Measurements from ENCODE around the gene EXTL1.

DNA sequence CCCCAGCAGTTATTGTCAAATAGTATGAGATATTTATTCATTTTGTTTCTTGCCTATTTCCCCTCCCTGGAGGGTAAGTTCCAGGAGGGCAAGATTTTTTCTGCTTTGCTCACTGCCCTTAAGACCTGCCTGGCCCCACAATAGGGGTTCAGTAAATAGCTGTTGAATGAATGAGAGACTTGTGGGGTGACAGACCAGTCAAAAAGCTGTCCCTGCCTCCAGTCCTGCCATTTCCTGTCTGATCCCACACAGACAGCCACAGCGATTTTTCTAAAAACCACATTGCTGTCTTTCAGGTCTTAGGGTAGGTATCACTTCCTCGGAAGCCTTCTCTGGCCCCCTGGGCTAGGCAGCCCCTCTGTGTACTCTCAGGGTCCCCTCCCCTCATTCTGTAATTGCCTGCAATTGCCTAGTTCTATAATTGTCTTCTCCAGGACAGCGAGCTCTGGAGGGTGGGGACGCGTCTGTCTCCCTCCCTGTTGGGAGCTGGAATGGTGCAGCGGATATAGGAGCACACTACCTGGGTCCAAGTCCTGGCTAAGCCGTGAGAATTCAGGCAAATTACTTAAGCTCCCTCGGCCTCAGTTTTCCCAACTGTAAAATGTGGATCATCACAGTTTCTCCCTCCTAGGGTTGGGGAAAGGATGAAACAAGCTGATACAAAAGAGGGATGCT is 1.8 kb upstream of the EXTL1 start:
- TF ChIP-seq, protein P1, sequence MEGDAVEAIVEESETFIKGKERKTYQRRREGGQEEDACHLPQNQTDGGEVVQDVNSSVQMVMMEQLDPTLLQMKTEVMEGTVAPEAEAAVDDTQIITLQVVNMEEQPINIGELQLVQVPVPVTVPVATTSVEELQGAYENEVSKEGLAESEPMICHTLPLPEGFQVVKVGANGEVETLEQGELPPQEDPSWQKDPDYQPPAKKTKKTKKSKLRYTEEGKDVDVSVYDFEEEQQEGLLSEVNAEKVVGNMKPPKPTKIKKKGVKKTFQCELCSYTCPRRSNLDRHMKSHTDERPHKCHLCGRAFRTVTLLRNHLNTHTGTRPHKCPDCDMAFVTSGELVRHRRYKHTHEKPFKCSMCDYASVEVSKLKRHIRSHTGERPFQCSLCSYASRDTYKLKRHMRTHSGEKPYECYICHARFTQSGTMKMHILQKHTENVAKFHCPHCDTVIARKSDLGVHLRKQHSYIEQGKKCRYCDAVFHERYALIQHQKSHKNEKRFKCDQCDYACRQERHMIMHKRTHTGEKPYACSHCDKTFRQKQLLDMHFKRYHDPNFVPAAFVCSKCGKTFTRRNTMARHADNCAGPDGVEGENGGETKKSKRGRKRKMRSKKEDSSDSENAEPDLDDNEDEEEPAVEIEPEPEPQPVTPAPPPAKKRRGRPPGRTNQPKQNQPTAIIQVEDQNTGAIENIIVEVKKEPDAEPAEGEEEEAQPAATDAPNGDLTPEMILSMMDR (conservative IDR thresholded peaks at IDR 0.05; ENCODE audit: low read depth, low read length), result no peak
- TF ChIP-seq EZH2phosphoT487 (IDR thresholded peaks at IDR 0.05; ENCODE audit: borderline replicate concordance, low read length), result no peak

Measured in PC-3 (cell line).